Measurements from ENCODE around the gene BSDC1.

BSDC1 gene

DNA sequence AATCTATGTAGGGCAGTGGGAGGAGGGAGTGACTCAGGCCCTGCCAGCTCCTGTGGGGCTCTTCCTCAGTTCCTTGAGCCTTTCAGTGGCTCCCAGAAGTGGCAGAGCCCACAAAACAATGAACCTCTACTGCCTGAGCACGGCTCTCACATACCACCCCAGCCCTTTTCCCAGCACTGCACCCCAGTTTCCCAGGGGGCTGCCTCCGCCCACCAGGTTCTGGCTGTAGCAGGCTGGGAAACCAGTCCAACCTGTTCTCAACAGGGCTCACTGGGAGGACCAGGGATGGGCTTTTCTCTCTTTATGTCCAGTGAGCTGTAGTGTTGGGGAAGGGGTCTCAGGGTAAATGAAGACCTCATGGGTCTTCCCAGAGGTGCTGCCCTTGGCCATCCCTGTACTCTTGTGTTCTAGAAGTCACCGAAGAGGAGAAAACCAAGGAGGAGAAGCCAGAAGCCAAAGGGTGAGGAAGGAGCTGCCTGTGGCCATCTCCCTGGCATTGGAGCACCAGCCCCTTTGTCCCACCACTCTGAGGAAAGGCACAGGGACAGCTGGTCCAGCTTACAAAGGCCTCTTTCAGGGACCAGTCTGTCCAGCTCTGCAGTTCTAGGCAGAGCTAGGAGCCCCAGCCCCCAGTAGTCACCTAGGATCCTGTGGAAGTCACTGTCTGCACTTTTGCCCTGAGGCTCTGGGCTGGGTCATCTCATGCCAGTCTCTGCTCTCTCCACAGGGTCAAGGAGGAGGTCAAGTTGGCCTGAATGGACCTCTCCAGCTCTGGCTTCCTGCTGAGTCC lies 61.8 kb downstream of the BSDC1 start:
- TF ChIP-seq, protein P1, sequence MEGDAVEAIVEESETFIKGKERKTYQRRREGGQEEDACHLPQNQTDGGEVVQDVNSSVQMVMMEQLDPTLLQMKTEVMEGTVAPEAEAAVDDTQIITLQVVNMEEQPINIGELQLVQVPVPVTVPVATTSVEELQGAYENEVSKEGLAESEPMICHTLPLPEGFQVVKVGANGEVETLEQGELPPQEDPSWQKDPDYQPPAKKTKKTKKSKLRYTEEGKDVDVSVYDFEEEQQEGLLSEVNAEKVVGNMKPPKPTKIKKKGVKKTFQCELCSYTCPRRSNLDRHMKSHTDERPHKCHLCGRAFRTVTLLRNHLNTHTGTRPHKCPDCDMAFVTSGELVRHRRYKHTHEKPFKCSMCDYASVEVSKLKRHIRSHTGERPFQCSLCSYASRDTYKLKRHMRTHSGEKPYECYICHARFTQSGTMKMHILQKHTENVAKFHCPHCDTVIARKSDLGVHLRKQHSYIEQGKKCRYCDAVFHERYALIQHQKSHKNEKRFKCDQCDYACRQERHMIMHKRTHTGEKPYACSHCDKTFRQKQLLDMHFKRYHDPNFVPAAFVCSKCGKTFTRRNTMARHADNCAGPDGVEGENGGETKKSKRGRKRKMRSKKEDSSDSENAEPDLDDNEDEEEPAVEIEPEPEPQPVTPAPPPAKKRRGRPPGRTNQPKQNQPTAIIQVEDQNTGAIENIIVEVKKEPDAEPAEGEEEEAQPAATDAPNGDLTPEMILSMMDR (IDR thresholded peaks at IDR 0.05; ENCODE audit: control insufficient read depth, insufficient read depth, low read depth, low read length, missing control alignments) = no peak
- H3K4me3 ChIP-seq (ENCODE audit: control insufficient read depth, low read depth, low read length) = no peak overlapping the region
- no peak for DNase-seq (ENCODE audit: low read depth)

DNA sequence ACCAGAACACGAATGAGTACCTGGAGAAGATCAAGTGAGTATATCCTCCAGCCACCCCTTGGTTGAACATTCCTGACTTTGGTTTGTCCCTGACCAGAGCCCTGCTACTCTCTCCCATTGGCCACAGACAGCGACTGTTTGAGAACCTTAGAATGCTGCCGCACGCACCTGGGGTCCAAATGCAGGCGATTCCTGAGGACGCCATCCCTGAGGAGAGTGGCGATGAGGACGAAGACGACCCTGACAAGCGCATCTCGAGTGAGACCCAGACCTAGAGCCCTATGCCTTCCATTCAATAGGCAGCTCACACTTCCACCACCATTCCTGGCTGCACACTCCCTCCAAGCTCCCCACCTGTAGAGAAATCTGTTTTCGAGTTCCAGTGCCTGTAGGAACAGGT lies 62.7 kb downstream of the BSDC1 start:
- no peak for DNase-seq (ENCODE audit: low read depth)
- no peak overlapping the region for H3K4me3 ChIP-seq (ENCODE audit: control insufficient read depth, low read depth, low read length)
- TF ChIP-seq, protein P1 (IDR thresholded peaks at IDR 0.05; ENCODE audit: control insufficient read depth, insufficient read depth, low read depth, low read length, missing control alignments) = no peak

DNA sequence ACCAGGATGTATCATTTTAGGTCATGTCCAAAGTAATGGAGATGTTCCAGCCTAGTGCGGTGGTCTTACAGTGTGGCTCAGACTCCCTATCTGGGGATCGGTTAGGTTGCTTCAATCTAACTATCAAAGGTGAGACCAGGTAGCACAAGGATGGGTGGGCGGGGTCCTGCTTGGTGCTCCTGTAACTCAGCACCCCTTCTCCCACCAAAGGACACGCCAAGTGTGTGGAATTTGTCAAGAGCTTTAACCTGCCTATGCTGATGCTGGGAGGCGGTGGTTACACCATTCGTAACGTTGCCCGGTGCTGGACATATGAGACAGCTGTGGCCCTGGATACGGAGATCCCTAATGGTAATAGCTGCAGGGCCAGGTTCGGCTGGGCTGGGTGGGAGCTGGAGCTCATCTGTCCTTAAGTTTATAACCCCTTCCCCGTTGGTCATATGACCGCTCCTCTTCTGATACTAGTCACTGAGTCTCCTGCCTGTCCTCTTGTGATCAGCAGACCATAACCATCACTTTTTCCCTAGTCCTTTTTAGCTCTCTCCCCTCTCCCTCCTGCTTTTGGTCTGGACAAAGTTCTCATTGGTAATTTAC lies 63.6 kb downstream of the BSDC1 start:
- DNase-seq (ENCODE audit: low read depth) = no peak
- TF ChIP-seq, protein P1 (IDR thresholded peaks at IDR 0.05; ENCODE audit: control insufficient read depth, insufficient read depth, low read depth, low read length, missing control alignments) = no peak
- no peak overlapping the region for H3K4me3 ChIP-seq (ENCODE audit: control insufficient read depth, low read depth, low read length)

DNA sequence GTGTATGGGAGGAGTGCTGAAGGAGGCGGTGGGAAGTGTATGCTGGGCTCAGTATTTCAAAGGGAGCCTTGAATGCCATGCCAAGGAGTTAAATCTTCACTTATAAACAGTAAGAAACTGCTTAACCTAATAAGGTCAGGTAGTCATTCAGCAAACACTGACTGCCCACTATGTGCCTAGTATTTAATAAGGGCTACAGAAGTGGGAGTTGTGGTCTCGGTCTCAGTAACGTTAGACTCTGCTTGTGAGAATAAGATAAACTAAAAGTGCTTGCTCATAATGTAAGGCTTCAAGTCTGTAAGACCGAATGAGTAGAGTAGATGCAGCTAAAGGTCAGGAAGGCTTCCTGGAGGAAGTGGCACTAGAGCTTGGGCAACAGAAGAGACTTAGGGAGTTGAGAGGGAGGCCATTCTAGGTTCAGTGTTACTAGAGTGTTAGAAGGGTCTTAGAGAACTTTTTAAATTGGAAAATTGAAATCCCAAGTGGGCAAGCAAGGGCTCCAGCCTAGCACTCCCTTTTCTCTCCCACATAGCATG lies 64.2 kb downstream of the BSDC1 start:
- DNase-seq (ENCODE audit: low read depth) = no peak
- TF ChIP-seq, protein P1 (IDR thresholded peaks at IDR 0.05; ENCODE audit: control insufficient read depth, insufficient read depth, low read depth, low read length, missing control alignments) = no peak
- H3K4me3 ChIP-seq (ENCODE audit: control insufficient read depth, low read depth, low read length) = no peak overlapping the region

DNA sequence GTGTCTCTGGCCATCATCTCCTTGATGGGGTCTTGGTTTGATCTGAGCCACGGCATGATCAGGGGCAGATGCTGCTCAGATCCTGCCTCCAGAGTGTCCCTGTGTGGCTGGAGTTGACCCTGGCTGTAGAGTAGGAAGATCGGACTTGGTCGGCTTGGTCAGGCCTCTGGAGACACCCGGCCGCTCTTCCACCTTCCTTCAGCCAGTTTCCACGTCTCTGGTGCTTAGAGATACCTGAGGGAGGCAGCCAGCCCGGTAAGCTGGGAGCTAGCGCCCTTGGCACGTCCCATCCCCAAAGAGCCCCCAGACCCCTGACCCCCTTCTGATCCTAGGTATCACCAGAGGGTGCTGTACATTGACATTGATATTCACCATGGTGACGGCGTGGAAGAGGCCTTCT lies 67.0 kb downstream of the BSDC1 start:
- H3K4me3 ChIP-seq (ENCODE audit: control insufficient read depth, low read depth, low read length) = no peak overlapping the region
- DNase-seq (ENCODE audit: low read depth) = no peak
- TF ChIP-seq, protein P1 (IDR thresholded peaks at IDR 0.05; ENCODE audit: control insufficient read depth, insufficient read depth, low read depth, low read length, missing control alignments) = no peak

DNA sequence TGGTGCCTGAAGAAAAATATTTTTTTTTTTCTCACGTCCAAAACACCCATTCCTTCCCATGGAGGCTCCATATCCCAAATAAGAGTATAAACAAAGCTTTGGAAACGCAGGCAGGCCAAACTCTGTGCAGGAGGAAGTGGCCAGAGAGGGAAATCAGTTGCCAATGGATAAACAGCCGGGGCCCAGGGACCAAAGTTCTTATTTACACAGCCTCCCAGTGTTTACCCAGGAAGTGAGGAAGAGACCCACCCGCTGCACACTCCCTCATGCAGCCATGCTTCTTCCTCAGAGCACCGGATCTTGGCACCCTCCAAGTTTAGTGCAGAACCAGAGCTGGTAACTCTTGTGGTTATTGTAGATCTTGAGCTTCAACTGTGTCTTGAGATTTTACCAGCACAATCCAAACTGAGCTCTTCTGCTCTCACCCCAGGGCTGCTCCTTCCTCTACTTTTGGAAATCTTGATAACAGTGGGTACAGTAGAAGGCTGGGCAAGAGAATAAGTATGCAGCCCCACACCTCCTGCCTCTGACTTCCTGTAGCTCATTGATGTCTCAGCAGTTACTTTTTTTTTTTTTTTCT lies 72.4 kb downstream of the BSDC1 start:
- no peak for DNase-seq (ENCODE audit: low read depth)
- TF ChIP-seq, protein P1 (IDR thresholded peaks at IDR 0.05; ENCODE audit: control insufficient read depth, insufficient read depth, low read depth, low read length, missing control alignments) = no peak

More for the DNA sequence above, 72.4 kb downstream of the BSDC1 start:
- no peak overlapping the region for H3K4me3 ChIP-seq (ENCODE audit: control insufficient read depth, low read depth, low read length)

Measured in AG09309 (cell line).